Cardiac fibroblast (primary cell): ENCODE data around the gene TWIST2.

ENCODE experiments used
- DNase-seq, 2 donors: peaks; one replicate each; pipeline versions ENCODE4 v3.0.0 to v3.0.0-alpha.2; 2010; ENCODE audit warnings: low read depth in 2 of 2
- H3K4me3 ChIP-seq, 2 donors: replicated peaks in 1 of 2; 1 replicate in 1 of 2; 2 replicates in 1 of 2; pipeline ENCODE4 v1.5.1; 2011; ENCODE audit warnings: low read depth in 2 of 2, low read length in 2 of 2, mild to moderate bottlenecking in 2 of 2, moderate library complexity in 1 of 2
- TF ChIP-seq, protein P1 (sequence below): IDR thresholded peaks from one replicate; pipeline ENCODE4 v1.5.1; 2011; ENCODE audit warnings: low read depth, mild to moderate bottlenecking, low read length, inconsistent platforms

The TWIST2 gene

DNA sequence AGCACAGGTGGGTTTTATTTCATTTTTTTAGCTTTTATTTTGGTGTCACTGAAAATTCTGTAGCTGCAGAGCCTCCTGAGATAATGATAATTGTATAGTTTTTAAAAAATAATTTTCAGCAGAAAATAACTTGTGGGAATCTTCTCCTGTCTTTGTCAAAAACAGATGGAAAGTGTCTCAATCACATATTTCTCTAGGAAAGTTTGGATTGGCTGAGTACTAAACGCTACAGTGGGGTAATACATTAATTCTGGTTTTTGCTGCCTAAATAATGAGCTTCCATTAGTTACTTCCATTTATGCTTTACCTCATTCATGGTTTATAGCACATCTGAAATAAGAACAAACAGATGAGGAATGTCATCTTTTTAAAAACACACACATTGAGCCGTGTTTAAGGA lies 2.2 kb downstream of the TWIST2 start:
- H3K4me3 ChIP-seq: peak overlapping the region; percentile 85 to 88
- no peak for DNase-seq
- TF ChIP-seq, protein P1, sequence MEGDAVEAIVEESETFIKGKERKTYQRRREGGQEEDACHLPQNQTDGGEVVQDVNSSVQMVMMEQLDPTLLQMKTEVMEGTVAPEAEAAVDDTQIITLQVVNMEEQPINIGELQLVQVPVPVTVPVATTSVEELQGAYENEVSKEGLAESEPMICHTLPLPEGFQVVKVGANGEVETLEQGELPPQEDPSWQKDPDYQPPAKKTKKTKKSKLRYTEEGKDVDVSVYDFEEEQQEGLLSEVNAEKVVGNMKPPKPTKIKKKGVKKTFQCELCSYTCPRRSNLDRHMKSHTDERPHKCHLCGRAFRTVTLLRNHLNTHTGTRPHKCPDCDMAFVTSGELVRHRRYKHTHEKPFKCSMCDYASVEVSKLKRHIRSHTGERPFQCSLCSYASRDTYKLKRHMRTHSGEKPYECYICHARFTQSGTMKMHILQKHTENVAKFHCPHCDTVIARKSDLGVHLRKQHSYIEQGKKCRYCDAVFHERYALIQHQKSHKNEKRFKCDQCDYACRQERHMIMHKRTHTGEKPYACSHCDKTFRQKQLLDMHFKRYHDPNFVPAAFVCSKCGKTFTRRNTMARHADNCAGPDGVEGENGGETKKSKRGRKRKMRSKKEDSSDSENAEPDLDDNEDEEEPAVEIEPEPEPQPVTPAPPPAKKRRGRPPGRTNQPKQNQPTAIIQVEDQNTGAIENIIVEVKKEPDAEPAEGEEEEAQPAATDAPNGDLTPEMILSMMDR: no peak

DNA sequence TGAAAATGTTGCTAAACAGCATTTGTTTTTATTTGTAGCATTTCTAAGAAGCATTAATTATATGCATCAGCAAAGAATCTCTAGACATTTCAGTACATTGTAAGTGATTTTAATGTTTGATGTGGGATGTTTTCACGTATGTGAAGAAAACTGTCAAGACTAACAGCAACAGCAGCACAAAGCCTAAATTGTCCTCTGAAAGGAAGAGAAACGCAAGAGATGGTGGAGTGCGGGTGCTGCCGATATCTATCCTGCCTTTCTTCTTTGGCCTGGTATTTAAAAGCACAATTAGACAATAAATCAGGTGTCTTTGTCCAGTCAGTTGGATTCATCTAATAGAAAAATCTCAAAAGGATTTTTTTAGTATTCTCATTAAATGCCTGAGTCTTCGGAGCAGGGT lies 3.1 kb downstream of the TWIST2 start:
- no peak for DNase-seq
- H3K4me3 ChIP-seq: no peak overlapping the region
- TF ChIP-seq, protein P1: no peak

DNA sequence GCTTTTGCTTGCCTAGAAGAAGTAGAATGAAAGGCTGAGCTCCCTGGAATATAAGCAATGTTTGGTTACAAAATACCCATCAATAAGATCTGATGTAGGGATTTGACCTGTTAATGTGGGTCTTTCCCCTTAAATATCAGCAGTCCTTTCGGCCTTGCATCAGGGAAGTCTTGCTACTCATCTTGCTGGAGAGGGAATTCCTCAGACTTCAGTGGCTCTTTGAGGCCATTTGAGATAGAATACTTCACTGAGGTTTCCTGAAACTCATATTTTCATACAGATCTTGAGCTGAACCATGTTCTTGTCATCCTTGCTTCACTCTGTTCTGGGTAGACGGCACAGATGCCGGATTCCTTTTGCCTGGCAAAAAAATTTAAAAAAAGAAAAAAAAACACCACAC lies 3.9 kb downstream of the TWIST2 start:
- TF ChIP-seq, protein P1: no peak
- no peak overlapping the region for H3K4me3 ChIP-seq
- DNase-seq: no peak

DNA sequence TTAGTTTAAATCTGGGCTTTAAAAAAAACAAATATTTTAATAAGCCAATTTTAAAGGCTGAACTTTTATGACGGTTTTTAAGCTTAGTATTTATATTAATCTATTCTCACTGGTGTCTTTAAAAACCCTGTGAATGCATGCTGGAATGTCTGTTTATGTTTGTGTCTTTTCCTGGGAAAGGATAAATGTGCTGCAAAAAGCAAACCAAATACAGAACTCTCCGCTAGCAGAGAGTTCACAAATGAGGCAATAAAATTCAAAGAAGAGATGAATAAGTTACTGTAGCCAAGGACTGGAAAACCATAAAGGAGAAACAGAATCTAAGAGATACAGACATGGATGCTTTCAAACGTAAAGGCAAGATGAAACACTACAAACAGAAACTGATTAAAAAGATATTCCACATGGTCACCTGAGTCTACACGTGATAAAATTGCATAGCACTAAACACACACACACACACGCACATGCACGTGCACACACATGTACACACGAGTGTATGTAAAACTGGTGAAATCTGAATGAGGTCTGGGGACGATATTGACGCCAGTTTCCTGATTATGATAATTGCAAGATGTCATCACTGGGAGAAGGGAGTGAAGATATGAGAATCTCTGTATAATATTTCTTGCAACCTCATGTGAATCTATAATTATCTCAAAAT lies 4.5 kb downstream of the TWIST2 start:
- DNase-seq: no peak
- TF ChIP-seq, protein P1: no peak
- no peak overlapping the region for H3K4me3 ChIP-seq

DNA sequence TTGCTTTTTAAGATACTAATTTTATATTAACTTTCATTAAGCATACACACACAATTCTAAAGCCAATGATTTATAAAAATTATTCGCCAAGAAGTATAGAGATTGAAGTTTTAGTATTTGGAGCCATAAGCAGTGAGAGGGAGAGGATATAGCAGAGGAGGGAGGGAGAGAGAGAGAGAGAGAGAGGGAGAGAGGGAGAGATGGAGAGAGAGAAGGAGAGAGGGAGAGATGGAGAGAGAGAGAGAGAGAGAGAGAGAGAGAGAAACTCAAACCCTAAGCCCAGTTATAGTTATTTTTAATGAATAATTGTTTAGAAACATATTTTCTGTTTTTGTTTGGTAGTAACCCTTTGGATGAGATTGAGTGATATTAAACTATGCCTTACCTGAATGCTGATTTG lies 5.3 kb downstream of the TWIST2 start:
- DNase-seq: no peak
- TF ChIP-seq, protein P1: no peak
- no peak overlapping the region for H3K4me3 ChIP-seq

DNA sequence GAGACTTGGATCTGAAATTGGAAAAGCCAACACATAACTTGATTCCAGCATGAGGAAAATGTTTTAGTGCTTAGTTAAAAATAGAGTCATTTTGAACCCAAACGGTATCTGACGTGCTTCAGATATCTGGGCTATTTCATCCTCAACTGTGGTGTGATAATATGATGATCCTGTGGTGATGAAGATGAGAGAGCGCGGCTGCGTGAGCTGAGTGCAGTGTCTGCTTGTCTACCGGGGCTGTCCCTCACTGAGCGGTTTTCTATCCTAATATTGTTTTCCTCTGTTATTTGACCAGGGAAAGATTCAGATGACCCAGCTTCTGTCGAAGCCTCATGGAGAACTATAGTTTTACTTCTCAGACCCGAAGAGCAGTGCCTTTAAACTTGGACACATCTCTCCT lies 5.8 kb downstream of the TWIST2 start:
- TF ChIP-seq, protein P1: no peak
- DNase-seq: no peak
- H3K4me3 ChIP-seq: no peak overlapping the region

DNA sequence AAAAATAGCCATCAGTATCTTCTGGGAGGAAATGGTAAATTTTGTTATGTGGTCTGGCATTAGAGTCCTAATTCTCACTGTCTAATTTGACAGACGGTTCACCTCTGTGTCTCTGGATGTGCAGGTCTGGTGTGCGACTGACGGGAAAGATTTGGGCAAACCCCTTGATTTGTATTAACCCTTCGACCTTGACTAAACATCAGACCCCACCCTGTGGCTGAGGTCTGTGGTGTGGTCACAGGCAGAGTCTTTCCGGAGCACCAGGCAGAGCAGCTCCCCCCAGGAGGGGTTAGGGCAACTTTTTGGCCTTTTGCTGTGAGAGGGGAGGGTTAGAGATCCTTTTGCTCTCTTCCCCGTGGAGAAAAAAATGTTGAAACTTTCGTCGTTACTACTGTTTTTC lies 6.4 kb downstream of the TWIST2 start:
- no peak for DNase-seq
- H3K4me3 ChIP-seq: no peak overlapping the region
- TF ChIP-seq, protein P1: no peak
